ENCODE measurements around the gene PREPL. TPM values are rescaled to one million over a fixed set of nuclear protein-coding genes. Genes with fewer than 3 reads are reported as not detected.

PREPL gene
- total and polyA plus RNA-seq, 2 donors from 2014 or later, result 32.1 to 67.9 TPM

- H3K9ac ChIP-seq (ENCODE audit: low read length in 3 of 3), result no peak overlapping the region
- TF ChIP-seq, protein P1, sequence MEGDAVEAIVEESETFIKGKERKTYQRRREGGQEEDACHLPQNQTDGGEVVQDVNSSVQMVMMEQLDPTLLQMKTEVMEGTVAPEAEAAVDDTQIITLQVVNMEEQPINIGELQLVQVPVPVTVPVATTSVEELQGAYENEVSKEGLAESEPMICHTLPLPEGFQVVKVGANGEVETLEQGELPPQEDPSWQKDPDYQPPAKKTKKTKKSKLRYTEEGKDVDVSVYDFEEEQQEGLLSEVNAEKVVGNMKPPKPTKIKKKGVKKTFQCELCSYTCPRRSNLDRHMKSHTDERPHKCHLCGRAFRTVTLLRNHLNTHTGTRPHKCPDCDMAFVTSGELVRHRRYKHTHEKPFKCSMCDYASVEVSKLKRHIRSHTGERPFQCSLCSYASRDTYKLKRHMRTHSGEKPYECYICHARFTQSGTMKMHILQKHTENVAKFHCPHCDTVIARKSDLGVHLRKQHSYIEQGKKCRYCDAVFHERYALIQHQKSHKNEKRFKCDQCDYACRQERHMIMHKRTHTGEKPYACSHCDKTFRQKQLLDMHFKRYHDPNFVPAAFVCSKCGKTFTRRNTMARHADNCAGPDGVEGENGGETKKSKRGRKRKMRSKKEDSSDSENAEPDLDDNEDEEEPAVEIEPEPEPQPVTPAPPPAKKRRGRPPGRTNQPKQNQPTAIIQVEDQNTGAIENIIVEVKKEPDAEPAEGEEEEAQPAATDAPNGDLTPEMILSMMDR (IDR thresholded peaks at IDR 0.05; ENCODE audit: borderline replicate concordance, extremely low read depth, insufficient read depth), result no peak
- FAIRE-seq (peak; percentile 46), DNase-seq (no peak)
- intact Hi-C loops (cut with DNase I), result no loop called here
- H3K36me3 ChIP-seq (ENCODE audit: control insufficient read depth in 2 of 3, insufficient read depth in 3 of 3, low read length in 3 of 3), result peaks cover 0 to 24% (median 0%) of the 10 kb centered on the region in 3 donors
- no peaks in the 10 kb centered on the region for H3K27me3 ChIP-seq (ENCODE audit: control insufficient read depth, insufficient read depth, low read length)
- H3K9me3 ChIP-seq (ENCODE audit: control insufficient read depth in 2 of 3, insufficient read depth in 1 of 3, low read length in 3 of 3), result no peaks in the 10 kb centered on the region
- H3K4me1 ChIP-seq (ENCODE audit: control insufficient read depth in 2 of 3, insufficient read depth in 2 of 3, low read depth in 1 of 3, low read length in 3 of 3), result peaks cover 0 to 47% (median 12%) of the 10 kb centered on the region in 3 donors
- peak overlapping the region in 1 of 2 donors; percentile 49 for H3K27ac ChIP-seq (ENCODE audit: low read depth in 2 of 2, low read length in 2 of 2)
- H3K4me3 ChIP-seq (ENCODE audit: low read length in 3 of 3), result no peak overlapping the region
Measured at GRCh38 chr2:44283116-44283666, 78.1 kb downstream of the PREPL start.

DNA sequence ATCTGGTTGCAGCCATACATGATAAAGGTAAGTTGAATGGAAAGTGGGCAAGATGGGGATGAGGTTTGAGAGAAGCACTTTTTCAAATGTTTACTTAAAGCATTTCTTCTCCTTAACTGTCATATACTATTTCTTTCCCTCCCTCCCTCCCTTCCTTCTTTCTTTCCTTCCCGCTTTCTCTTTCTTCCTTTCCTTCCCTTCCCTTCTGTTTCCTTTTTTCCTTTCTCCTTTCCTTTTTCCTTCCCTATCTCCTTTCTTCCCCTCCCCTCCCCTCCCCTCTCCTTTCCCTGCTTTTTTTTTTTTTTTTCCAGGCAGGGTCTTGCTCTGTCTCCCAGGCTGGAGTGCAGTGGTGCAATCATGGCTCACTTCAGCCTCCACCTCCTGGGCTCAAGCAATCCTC, 80.4 kb downstream of the PREPL start:
- Histone ChIP-seq H3K27ac (ENCODE audit: low read depth in 2 of 2, low read length in 2 of 2) (no peak overlapping the region), H3K36me3 (ENCODE audit: control insufficient read depth in 2 of 3, insufficient read depth in 3 of 3, low read length in 3 of 3) (peaks cover 0 to 11% (median 0%) of the 10 kb centered on the region in 3 donors), H3K4me3 (ENCODE audit: low read length in 3 of 3) (no peak overlapping the region), H3K4me1 (ENCODE audit: control insufficient read depth in 2 of 3, insufficient read depth in 2 of 3, low read depth in 1 of 3, low read length in 3 of 3) (peaks cover 0 to 31% (median 0%) of the 10 kb centered on the region in 3 donors), H3K9ac (ENCODE audit: low read length in 3 of 3) (no peak overlapping the region), H3K27me3 (ENCODE audit: control insufficient read depth, insufficient read depth, low read length) (no peaks in the 10 kb centered on the region), H3K9me3 (ENCODE audit: control insufficient read depth in 2 of 3, insufficient read depth in 1 of 3, low read length in 3 of 3) (no peaks in the 10 kb centered on the region)
- DNase-seq (no peak), FAIRE-seq (no peak)
- intact Hi-C loops (cut with DNase I), result no loop called here
- TF ChIP-seq, protein P1 (IDR thresholded peaks at IDR 0.05; ENCODE audit: borderline replicate concordance, extremely low read depth, insufficient read depth), result no peak

GRCh38 chr2:44277541-44277940, 83.8 kb downstream of the PREPL start:
- Histone ChIP-seq H3K4me1 (ENCODE audit: control insufficient read depth in 2 of 3, insufficient read depth in 2 of 3, low read depth in 1 of 3, low read length in 3 of 3) (peaks cover 0 to 11% (median 0%) of the 10 kb centered on the region in 3 donors), H3K27me3 (ENCODE audit: control insufficient read depth, insufficient read depth, low read length) (no peaks in the 10 kb centered on the region), H3K9ac (ENCODE audit: low read length in 3 of 3) (peak overlapping the region; percentile 7 to 90 (median 35)), H3K9me3 (ENCODE audit: control insufficient read depth in 2 of 3, insufficient read depth in 1 of 3, low read length in 3 of 3) (no peaks in the 10 kb centered on the region), H3K27ac (ENCODE audit: low read depth in 2 of 2, low read length in 2 of 2) (peak overlapping the region; percentile 87 to 93), H3K4me3 (ENCODE audit: low read length in 3 of 3) (peak overlapping the region; percentile 45 to 88 (median 81)), H3K36me3 (ENCODE audit: control insufficient read depth in 2 of 3, insufficient read depth in 3 of 3, low read length in 3 of 3) (no peaks in the 10 kb centered on the region)
- no peak for DNase-seq
- intact Hi-C loops (cut with DNase I), result no loop called here
- TF ChIP-seq, protein P1 (IDR thresholded peaks at IDR 0.05; ENCODE audit: borderline replicate concordance, extremely low read depth, insufficient read depth), result no peak
- no peak for FAIRE-seq

Data from kidney (tissue), 14 donors.